WERI-Rb-1 (cell line): ENCODE results near the gene TATDN2.

ENCODE experiments used
- DNase-seq: peaks from one replicate; pipeline ENCODE4 v3.0.0-alpha.2; 2020
- H3K27ac ChIP-seq: fragments of 250-450 bp; sonication (Bioruptor Pico); 2 replicates; pipeline ENCODE4 v1.5.1; 2020; ENCODE audit warnings: mild to moderate bottlenecking, moderate library complexity
- H3K27me3 ChIP-seq: fragments of 250-450 bp; sonication (Bioruptor Pico); 2 replicates; pipeline ENCODE4 v1.5.1; 2021; ENCODE audit warnings: mild to moderate bottlenecking, low read depth, moderate library complexity; ENCODE audit not compliant: insufficient read depth, severe bottlenecking
- H3K36me3 ChIP-seq: fragments of 250-450 bp; sonication (Bioruptor Pico); 2 replicates; pipeline ENCODE4 v1.5.1; 2020; ENCODE audit warnings: mild to moderate bottlenecking, moderate library complexity
- H3K4me3 ChIP-seq: 2 replicates; pipeline ENCODE4 v1.5.1; 2011; ENCODE audit warnings: low read depth, mild to moderate bottlenecking, control low read depth, low read length
- H3K9me3 ChIP-seq: fragments of 250-450 bp; sonication (Bioruptor Pico); 2 replicates; pipeline ENCODE4 v1.5.1; 2021; ENCODE audit warnings: mild to moderate bottlenecking, moderate library complexity; ENCODE audit not compliant: severe bottlenecking
- TF ChIP-seq, protein P1 (sequence below): IDR thresholded peaks from 2 replicates; pipeline ENCODE4 v1.5.1; 2011; ENCODE audit warnings: low read depth, mild to moderate bottlenecking, control low read depth, inconsistent platforms, low read length

Gene TATDN2

DNA sequence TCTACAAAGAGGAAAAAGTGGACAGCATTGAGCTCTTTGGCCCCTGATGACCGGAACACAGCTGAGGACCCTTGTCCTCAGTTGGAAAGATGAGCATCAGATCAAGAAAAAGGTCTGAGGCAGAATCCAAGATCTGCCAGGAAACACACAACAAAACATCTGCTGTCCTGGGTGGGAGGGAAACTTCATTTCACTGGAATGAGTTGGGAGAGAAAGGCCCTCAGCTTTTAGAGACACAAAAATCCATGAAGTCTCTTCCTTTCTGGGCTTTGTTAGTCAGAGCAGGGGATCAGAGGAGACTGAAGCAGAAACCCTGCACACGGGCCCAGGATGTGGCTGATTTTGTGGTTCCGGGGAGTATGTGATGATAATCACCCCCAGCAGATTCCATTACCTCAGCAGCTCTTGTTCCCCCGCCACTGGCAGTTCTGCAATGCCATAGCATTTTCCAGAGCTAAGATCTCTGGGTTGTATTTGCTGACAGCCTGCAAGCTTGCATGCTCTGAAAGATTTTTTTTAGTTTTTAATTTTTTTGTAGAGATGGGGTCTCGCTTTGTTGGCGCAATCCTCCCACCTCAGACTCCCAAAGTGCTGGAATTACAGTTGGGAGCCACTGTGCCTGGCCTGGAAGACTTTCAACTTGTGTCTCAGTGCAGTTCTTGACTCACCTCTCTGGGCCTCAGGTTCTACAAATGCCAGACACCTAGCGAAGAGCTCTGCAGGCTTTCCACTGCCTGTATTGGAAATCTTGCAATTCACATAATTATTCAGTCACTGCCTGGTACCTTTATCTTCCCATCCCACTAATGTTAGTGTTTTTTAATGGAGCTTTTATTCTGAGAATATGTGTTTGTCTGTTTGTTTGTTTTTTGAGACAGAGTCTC is 5.8 kb upstream of the TATDN2 start:
- TF ChIP-seq, protein P1, sequence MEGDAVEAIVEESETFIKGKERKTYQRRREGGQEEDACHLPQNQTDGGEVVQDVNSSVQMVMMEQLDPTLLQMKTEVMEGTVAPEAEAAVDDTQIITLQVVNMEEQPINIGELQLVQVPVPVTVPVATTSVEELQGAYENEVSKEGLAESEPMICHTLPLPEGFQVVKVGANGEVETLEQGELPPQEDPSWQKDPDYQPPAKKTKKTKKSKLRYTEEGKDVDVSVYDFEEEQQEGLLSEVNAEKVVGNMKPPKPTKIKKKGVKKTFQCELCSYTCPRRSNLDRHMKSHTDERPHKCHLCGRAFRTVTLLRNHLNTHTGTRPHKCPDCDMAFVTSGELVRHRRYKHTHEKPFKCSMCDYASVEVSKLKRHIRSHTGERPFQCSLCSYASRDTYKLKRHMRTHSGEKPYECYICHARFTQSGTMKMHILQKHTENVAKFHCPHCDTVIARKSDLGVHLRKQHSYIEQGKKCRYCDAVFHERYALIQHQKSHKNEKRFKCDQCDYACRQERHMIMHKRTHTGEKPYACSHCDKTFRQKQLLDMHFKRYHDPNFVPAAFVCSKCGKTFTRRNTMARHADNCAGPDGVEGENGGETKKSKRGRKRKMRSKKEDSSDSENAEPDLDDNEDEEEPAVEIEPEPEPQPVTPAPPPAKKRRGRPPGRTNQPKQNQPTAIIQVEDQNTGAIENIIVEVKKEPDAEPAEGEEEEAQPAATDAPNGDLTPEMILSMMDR, result no peak
- Histone ChIP-seq H3K36me3 (no peaks in the 10 kb centered on the region), H3K27ac (no peak overlapping the region), H3K9me3 (peaks cover 7% of the 10 kb centered on the region), H3K4me3 (no peak overlapping the region), H3K27me3 (no peaks in the 10 kb centered on the region)
- no peak for DNase-seq

DNA sequence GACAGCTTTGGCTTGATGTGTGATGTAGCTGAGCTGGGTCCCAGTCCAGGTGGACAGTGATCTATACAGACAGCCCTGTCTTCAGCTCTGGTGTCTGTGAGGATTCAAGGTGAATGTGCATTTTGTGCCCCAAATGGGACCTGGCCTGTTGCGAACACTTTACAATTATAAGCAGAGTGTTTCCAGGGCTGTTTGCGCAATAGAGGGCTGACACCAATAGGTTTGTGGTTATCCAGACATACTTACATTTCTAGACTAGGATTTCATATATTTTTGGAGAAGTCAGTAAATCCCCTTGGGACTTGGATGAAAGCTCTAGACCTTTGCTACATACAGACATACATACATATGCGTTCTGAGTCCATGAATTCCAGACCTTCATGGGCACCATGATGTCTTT is 4.2 kb upstream of the TATDN2 start:
- Histone ChIP-seq H3K36me3 (no peaks in the 10 kb centered on the region), H3K4me3 (no peak overlapping the region), H3K27ac (no peak overlapping the region), H3K27me3 (no peaks in the 10 kb centered on the region), H3K9me3 (peaks cover 7% of the 10 kb centered on the region)
- DNase-seq, result no peak
- TF ChIP-seq, protein P1, result no peak

DNA sequence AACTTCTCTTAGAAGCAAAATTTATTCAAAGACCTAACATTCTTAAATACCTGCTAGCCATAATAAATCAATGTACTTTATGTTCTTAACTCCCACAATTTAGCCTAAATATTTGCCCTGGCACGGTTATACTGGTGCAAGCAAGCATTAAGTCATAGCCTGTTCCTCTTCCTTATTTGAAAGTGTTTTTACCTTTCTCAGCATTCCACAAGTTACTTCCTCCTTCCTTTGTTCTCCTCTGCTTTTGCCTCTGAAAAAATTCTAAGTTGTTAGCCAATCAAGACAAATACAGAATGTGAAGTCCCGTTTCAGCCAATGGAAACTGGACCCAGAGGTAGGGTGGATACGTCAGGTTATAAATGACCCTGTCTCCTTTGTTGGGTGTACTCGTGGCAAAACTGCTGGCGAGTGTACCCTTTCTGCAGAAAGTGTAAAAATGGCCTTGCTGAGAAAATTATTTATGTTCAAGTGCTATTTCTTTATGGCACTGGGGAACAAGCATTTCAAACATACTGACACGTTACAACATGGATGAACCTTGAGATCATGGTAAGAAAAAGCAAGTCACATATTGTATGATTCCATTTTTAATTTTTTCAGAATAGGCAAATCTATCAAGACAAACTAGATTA is 3.1 kb upstream of the TATDN2 start:
- TF ChIP-seq, protein P1, result no peak
- peaks cover 7% of the 10 kb centered on the region for H3K9me3 ChIP-seq

DNA sequence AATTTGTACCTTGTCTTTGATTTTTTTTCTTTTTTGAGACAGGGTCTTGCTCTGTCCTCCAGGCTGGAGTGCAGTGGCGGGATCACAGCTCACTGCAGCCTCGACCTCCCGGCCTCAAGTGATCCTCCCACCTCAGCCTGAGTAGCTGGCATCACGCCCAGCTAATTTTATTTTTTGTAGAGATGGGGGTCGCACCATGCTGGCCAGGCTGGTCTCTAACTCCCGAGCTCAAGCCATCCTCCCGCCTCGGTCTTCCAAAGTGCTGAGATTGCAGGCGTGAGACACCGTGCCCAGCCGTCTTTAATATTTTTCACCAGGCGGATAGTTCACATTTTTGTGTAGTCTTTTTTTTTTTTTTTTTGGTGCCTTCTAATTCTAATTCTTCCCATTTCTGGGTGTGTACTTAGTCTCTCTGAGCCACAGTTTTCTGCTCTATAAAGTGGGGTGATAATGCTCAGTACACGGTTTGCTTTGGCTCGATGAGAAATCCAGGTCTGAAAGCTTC is 528 bp upstream of the TATDN2 start:
- TF ChIP-seq, protein P1, result no peak
- Histone ChIP-seq H3K4me3 (peak overlapping the region; percentile 97), H3K27ac (peak overlapping the region; percentile 45), H3K36me3 (peaks cover 28% of the 10 kb centered on the region), H3K27me3 (no peaks in the 10 kb centered on the region), H3K9me3 (peaks cover 7% of the 10 kb centered on the region)
- DNase-seq, result no peak

More for the DNA sequence above, 3.1 kb upstream of the TATDN2 start:
- Histone ChIP-seq H3K27ac (no peak overlapping the region), H3K27me3 (no peaks in the 10 kb centered on the region), H3K36me3 (peaks cover 7% of the 10 kb centered on the region), H3K4me3 (no peak overlapping the region)
- no peak for DNase-seq

DNA sequence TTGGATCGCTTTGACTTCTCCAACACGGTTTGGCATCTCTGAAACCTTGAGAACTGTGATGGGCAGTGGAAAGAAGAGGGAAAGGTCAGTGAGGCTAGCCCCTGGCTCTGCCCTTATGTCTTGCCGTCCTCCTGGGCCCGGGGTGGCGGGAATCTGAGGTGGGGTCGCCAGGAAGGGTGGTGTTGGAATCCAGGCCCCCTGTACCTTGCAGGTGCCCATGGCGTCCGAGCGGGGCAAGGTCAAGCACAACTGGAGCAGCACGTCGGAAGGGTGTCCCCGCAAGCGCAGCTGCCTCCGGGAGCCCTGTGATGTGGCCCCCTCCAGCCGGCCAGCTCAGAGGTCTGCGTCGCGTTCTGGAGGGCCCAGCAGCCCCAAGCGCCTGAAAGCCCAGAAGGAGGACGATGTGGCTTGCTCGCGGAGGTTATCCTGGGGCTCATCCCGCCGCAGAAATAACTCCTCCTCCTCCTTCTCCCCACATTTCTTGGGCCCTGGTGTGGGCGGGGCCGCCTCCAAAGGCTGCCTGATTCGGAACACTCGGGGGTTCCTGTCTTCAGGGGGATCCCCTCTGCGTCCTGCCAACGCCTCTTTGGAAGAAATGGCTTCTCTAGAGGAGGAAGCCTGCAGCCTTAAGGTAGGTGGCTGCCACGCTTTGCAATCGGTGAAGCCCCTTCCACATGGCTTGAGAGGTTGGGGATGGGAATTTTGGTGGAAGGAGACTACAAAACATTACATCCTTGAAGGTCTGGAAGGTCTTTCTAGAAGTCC is 907 bp downstream of the TATDN2 start:
- peak; percentile 17 for DNase-seq
- peaks cover 39% of the 10 kb centered on the region for H3K36me3 ChIP-seq
- peak overlapping the region; percentile 97 for H3K4me3 ChIP-seq
- H3K27me3 ChIP-seq, result no peaks in the 10 kb centered on the region
- peaks cover 7% of the 10 kb centered on the region for H3K9me3 ChIP-seq
- TF ChIP-seq, protein P1, result no peak
- peak overlapping the region; percentile 78 for H3K27ac ChIP-seq
